ENCODE measurements around the gene TBC1D9B.
A peak's percentile ranks its signal among the peaks of the same experiment; 100 is the strongest.
"Not testable (repeated sequence)": the region's sequence is repeated elsewhere in the genome, so short reads cannot be mapped to it uniquely, and the experiment has no call there.

Gene TBC1D9B

GRCh38 chr5:179836225-179837019 lies 71.3 kb downstream of the TBC1D9B start:
- DNase-seq, result no peak

DNA sequence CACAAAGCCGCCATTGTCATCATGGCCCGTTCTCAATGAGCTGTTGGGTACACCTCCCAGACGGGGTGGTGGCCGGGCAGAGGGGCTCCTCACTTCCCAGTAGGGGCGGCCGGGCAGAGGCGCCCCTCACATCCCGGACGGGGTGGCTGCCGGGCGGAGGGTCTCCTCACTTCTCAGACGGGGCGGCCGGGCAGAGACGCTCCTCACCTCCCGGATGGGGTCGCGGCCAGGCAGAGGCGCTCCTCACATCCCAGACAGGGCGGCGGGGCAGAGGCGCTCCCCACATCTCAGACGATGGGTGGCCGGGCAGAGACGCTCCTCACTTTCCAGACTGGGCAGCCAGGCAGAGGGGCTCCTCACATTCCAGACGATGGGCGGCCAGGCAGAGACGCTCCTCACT lies 72.8 kb downstream of the TBC1D9B start:
- DNase-seq, result not testable (repeated sequence)

GRCh38 chr5:179834120-179834519 lies 73.6 kb downstream of the TBC1D9B start:
- DNase-seq, result no peak

DNA sequence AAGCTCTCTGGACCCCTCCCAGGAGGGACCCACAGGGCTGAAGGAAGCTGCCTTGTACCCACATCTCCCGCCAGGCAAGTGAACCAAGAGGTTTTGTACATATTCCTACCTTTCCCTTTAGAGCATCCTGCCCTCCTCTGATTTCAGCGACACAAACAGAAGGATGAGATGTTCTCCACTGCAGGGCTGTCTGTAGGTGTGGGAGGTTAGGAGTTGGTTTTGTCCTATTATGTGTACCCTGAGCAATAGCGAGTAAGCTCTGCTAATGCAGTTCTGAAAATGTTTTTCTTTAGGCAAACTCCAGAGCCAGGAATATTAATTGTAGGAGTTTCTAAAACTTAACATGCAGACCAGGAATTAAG lies 74.0 kb downstream of the TBC1D9B start:
- no peak for DNase-seq

DNA sequence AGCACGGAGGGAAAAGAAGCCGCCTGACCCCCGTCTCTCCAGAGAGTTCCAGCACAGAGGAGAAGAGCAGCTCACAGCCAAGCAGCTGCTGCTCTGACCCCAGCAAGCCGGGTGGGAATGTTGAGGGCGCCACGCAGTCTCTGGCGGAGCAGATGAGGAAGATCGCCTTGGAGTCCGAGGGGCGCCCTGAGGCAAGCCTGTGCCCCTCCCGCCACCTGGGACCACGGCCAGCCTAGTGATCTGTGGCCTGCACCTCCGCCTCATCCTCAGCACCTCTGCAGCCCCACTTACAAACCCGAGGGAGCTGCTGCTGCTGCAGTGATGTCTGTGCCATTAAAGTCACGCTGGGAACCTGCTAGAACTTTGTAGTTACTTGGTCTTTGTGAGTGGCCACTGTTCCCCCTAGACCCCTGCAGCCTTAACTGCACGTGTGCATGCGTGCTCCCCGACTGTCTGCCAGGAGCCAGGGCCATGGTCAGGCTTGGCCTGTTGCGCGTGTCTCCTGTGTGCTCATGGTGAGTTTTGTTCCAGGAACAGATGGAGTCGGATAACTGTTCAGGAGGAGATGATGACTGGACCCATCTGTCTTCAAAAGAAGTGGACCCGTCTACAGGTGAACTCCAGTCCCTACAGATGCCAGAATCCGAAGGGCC lies 74.5 kb downstream of the TBC1D9B start:
- DNase-seq, result no peak

GRCh38 chr5:179832039-179832745 lies 75.5 kb downstream of the TBC1D9B start:
- DNase-seq, result no peak

DNA sequence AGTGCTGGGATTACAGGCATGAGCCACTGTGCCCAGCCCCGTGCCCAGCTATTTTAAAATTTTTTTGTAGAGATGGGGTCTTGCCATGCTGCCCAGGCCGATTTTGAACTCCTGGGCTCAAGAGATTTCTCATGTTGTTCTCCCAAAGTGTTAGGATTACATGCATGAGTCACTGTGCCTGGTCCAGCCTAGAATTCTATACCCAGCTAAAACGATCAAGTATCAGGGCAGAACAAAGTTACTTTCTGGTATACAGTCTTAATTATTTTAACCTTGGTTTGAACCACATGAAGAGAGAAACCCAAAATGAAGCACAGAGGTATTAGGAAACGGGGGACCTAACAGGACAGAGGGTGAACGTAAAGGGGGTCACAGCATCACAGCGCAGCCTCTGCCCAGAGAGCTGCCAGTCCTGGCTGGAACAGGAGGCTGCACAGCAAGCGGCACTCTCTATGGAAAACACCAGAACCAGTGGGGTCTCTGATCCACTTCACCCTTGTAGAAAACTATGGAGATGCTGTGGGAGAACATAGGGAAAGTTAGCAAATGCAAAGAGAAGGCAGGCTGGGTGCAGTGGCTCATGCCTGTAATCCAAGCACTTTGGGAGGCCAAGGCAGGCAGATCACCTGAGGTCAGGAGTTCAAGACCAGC lies 76.8 kb downstream of the TBC1D9B start:
- no peak for DNase-seq

- no peak for DNase-seq
These were observed 77.8 kb downstream of the TBC1D9B start for GRCh38 chr5:179829732-179830435.

DNA sequence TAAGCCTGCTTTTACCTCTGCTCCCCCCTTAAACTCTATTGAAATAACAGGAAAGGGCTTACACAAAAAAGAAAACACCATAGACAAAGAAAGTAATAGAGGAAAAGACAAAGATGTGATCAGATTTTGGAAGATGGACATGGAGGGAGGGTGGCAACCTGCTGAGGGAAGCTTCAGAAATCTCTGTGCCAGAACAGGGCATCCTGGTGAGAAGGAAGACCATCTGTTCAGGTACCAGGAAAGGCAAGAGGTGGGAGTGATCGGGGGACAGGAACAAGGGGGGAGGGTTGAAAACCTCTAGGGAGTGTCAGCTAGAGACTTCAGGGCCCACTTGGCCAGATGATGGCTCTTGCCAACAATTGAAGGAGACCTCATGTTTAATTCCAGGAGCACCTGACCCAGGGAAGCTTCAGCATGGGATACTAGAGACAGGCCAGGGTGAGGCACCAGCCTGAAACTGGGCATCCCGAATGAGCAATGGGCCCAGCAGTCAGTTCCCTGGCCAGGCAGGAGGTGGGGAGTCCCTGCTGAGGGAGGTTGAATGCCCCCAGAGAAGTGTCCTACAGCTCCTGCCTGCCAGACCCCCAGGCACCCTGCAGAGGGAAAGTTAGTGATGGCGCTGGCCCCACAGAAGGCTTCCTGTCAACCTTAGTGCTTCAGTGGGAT lies 78.8 kb downstream of the TBC1D9B start:
- DNase-seq, result no peak

GRCh38 chr5:179827680-179828079 lies 80.0 kb downstream of the TBC1D9B start:
- DNase-seq, result no peak

GRCh38 chr5:179825655-179826182 lies 82.0 kb downstream of the TBC1D9B start:
- DNase-seq, result no peak

DNA sequence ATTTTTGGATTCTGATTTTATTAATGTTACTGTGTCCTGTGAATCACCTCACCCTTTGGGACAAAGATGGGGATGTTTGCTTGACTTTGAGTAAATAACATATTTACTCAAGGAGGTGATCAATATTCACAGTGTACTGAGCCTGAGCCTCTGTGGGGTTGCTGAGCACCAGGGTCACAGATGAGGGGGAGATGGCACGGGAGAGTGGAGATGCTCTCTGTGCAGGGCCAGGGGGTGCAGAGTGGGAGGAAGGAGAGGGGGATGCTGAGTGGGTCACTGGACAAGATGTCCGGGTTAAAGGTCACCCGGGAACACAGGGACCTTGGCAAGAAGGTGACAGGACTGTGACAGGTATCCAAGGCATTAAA lies 83.0 kb downstream of the TBC1D9B start:
- DNase-seq, result no peak

GRCh38 chr5:179823937-179824744 lies 83.6 kb downstream of the TBC1D9B start:
- DNase-seq, result no peak

GRCh38 chr5:179822444-179822990 lies 85.2 kb downstream of the TBC1D9B start:
- DNase-seq, result no peak

DNA sequence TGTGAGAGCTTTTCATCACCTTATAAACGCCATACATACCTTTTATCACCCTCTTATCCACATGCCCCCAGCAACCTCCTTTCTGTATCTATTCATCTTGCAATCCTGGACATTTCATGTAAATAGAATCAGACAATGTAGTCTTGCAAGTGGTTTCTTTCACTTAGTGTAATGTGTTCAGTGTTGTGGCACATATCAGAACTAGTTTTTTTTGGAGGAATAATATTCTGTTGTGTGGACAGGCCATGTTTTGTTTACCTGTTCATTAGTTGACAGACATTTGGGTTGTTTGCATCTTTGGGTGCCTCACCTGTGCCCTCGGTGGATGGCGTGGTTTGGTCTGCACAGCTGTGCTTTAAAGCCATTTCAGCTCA lies 85.7 kb downstream of the TBC1D9B start:
- DNase-seq, result no peak

GRCh38 chr5:179821298-179822058 lies 86.2 kb downstream of the TBC1D9B start:
- peak; percentile 88 for DNase-seq

DNA sequence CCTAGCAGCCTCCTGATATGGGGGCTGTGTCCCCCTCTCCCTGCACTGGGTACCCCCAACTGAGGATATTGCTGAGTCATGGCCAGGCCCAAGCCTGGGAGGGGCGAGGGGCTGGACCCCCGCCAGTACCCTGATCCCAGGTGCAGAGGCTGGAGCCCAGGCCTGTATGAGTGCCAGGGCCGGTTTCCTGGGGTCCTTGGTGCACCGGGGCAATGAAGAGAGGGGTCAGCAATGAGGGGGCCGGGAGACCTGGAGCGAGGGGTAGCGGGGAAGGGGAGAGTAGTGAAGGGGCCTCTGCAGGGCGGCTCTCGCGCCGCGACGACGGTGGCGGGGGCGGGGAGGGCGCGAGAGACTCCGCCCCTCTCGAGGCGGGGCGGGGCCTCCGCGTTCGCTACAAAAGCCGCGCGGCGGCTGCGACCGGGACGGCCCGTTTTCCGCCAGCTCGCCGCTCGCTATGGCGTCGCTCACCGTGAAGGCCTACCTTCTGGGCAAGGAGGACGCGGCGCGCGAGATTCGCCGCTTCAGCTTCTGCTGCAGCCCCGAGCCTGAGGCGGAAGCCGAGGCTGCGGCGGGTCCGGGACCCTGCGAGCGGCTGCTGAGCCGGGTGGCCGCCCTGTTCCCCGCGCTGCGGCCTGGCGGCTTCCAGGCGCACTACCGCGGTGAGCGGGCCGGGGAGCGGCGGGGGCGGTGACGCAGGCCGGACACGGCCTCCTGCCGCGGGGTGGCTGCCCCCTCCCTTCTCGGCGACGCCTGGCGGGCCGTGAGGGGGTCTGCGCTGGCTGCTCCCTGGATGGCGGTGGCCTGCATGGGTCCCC lies 87.0 kb downstream of the TBC1D9B start, which contains the start of gene SQSTM1:
Gene SQSTM1, plus strand, starts transcription at position 423 of the 815 bp plus-strand sequence. Its CDS starts 32 bp downstream, at position 455.
- DNase-seq, result peak; percentile 90

GRCh38 chr5:179820127-179820482 lies 87.6 kb downstream of the TBC1D9B start:
- DNase-seq, result peak; percentile 42

All from activated CD4-positive, CD25-positive, alpha-beta regulatory T cell treated with anti-CD3 and anti-CD28 coated beads, Interleukin-2, amount 50 U/mL, for 72 hours (primary cell).